OCI-M1 (cell line): ENCODE data around the gene CMTM6.
"Not testable (repeated sequence)": the region's sequence is repeated elsewhere in the genome, so short reads cannot be mapped to it uniquely, and the experiment has no call there.

Experiments
- DNase-seq: peaks from one replicate; lab custom pipeline; 2025; lab: John Stamatoyannopoulos, UW

Gene CMTM6, protein sequence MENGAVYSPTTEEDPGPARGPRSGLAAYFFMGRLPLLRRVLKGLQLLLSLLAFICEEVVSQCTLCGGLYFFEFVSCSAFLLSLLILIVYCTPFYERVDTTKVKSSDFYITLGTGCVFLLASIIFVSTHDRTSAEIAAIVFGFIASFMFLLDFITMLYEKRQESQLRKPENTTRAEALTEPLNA

DNA sequence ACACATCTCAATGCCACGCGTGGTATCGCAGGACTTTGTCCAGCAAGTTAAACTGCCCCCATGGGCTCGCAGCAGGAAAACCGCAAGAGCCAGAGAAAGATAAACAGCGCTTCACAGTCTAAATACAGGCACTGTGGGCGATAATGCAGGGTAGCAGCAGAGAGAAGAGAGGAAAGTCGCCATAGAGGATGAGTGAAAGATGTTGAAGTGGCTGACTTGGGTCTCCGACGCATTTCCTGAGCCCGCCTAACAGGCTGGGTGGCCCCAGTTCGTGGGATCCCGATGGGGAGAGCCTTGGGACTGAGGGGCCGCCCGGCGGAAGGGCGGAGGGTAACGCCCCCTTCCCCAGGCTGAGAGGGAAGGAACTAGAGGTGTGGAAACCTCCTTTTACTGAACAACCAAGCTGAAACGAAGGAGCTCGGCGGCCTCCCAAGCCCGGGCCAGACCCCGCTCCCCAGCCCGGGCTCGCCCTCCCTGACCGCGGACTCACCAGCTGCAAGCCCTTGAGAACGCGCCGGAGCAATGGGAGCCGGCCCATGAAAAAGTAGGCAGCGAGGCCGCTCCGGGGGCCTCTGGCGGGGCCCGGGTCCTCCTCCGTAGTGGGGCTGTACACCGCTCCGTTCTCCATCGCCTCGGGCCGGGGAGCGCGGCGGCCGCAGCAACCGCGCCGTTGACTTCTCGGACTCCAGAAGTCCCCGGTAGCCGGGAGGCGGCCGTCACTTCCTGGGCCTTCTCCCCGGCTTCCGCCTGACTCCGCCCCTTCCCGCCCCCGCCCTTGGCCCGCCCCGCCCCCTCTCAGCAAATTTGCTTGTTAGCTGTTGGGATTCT lies at the start of gene CMTM6:
Gene CMTM6 (minus strand): TSS at position 735 of the 828 bp plus-strand sequence. CDS start 107 bp downstream, at position 628.
- peak; percentile 90 for DNase-seq

- no peak for DNase-seq
Measured at GRCh38 chr3:32552013-32552412, 49.4 kb upstream of the CMTM6 start.

GRCh38 chr3:32551496-32551895 lies 48.8 kb upstream of the CMTM6 start:
- DNase-seq = peak; percentile 46

DNA sequence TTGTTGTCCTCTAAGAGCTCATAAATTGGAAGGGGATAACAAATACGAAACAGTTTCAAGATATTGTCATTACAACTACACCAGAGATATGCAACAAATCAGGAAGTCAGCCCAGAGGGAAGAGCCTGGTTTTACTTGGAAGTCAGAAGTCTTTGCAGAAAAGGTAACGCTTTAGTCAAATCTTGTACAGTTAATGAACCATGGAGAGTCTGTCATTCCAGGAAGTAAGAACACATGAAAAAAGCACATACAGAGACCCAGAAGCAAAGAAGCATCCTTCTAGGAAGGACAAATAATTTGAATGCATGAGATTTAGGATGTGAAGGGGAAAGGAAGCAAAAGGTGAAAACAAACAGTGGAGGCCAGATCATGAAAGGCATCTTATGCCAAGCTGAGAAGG lies 48.4 kb upstream of the CMTM6 start:
- DNase-seq = peak; percentile 46

DNA sequence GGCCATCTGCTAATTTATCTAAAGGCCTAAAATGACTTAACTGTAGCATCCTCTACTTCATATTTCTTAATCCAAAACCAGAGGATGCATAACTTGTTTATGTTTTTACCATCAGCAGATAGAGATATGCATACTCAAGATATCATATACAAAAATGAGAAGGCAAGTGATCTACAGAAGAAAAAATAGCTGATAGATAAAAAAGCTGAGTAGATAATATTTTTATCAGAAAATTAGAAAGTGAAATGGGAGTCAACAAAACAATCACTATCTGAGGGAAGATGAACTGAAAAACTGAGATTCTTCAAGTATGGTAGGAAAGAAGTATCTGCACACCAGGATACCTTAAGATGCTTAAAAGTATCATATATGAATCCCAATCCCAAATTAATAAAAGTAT lies 42.7 kb upstream of the CMTM6 start:
- DNase-seq = no peak

DNA sequence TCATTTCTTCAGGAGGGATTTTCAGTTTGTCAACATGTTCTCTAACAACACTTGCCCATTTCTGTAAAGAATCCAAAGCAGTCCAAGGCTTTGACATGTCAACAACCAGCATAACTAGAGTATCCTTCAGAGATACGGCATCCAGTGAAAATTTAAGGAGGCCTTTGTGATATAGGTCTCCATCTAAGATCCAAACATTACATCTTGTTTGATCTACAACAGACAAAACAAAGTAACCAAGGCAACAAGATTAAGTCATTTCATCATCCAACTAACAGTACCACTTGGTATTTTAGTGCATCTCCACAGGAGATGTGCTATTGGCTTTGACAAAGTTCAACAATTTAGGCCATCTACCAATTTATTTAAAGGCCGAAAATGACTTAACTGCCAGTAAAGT lies 42.2 kb upstream of the CMTM6 start:
- no peak for DNase-seq

DNA sequence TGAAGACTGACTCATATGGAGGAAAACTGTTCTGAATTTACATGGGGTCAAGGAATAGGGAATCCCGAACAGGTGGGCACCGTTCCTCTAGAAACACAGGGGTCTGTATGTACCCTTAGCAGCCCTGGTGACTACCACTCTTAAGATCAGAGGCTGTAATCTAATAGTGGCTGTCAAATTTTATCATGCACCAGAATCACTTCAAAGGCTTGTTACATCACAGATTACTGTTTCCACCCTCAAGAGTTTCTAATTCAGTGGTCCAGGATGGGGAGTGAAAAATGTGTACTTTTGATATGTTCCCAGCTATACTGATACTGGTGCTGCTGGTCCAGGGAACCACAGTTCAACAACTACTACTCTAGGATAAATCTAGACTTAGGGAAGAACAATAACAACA lies 40.2 kb upstream of the CMTM6 start:
- DNase-seq = no peak

DNA sequence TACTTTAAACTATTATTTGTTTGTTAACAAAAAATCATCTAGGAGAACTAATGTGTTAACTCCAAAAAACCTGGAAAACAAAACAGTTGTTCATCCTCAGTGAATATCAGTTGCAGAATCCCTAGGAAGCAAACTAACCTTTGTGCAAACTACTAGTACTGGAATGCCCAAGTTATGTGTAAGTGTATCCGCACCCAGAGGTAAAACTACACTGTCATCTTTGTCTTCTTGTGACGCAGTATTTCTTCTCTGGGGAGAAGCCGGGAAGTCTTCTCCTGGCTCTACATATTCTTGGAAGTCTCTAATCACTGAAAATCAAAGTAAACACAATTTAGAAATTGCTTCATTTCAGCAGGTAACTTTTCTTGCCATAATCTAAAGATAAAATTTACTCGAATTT lies 38.2 kb upstream of the CMTM6 start:
- DNase-seq = no peak

DNA sequence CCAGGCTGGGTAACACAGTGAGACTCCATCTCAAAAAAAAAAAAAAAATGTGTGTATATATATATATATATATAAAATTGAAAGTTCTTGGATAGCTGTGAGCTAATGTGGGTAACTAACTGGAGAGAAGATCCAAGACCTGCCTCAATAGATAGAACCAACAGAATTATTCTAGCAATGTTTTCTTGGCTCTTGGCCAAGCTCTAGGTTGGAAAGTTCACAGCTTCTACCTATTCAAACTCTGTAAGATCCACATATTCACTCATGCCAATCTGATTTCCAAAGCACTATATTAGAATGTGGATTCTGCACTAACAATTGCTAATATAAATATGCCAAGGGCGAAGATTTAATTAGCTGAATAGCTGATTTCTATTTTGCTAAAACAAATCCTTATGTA lies 29.8 kb upstream of the CMTM6 start:
- no peak for DNase-seq

GRCh38 chr3:32531010-32531647 lies 28.5 kb upstream of the CMTM6 start:
- peak; percentile 43 for DNase-seq

- no peak for DNase-seq
Measured at GRCh38 chr3:32525720-32526119, 23.1 kb upstream of the CMTM6 start.

DNA sequence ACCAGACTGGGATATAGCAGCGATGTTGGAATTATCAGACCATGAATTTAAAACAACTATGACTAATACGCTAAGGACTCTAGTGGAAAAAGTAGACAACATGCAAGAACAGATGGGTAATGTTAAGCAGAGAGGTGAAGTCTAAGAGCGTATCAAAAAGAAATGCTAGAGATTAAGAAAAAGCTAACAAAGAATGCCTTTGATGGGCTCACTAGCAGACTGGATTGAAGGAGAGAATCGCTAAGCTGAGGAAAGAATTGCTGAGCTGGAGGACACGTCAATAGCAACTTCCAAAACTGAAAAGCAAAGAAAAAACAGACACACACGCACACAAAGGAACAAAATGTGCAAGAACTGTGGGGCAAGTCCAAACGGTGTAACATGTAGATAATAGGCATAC lies 20.0 kb upstream of the CMTM6 start:
- DNase-seq = no peak

DNA sequence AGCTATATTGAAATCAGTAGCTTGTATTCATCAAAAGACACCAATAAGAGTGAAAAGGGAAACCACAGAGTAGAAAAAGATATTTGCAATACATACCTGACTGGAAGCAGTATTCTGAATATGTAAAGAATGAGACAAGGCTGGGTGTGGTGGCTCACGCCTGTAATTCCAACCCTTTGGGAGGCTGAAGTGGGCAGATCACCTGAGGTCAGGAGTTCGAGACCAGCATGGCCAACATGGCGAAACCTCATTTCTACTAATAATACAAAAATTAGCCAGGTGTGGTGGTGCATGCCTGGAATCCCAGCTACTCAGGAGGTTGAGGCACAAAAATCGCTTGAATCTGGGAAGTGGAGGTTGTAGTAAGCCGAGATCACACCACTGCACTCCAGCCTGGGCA lies 16.3 kb upstream of the CMTM6 start:
- DNase-seq = not testable (repeated sequence)

DNA sequence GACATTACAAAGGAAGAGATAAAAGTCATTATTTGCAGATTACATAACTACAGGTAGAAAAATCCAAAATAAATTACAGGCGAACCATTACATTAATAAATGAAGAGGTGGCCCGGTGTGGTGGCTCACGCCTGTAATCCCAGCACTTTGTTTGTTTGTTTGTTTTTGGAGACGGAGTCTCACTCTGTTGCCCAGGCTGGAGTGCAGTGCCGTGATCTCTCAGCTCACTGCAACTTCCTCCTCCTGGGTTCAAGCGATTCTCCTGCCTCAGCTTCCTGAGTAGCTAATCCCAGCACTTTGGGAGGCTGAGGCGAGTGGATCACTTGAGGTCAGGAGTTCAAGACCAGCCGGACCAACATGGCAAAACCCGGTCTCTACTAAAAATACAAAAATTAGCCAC lies 14.1 kb upstream of the CMTM6 start:
- not testable (repeated sequence) for DNase-seq

- DNase-seq = no peak
Measured at GRCh38 chr3:32511005-32511404, 8.4 kb upstream of the CMTM6 start.

- DNase-seq = peak; percentile 88
Measured at GRCh38 chr3:32510075-32510724, 7.5 kb upstream of the CMTM6 start.

DNA sequence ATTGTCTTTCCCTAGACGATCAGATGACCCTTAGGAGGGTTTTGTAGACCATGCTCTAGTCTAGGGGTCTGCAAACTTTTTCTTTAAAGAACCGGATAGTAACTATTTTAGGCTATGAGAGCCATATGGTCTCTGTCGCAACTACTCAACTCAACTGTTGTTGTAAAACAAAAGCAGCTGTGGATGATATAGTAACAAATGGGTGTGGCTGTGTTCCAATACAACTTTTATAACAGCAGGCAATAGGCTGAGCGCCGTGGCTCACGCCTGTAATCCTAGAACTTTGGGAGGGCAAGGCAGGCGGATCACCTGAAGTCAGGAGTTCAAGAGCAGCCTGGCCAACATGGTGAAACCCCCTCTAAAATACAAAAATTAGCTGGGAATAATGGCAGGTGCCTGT lies 6.1 kb upstream of the CMTM6 start:
- DNase-seq = no peak

DNA sequence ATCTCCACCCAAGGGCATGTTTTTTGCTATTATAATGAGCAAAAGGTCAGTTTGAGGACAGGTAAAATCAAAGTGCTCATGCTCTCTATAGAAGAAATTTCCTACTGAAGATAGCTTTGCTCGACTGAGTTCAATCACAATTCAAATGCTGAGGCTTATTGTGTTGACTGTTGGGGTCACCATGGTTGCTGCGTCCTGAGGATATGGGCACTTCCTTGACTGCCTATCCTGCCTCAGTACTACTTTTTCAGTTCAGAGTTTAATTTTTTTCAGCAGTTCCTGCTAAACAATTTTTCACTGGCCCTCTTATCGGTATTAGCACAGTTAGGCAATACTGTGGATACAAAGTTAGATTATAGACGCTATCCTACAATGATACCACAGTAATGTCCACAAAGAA lies 3.8 kb upstream of the CMTM6 start:
- DNase-seq = no peak

GRCh38 chr3:32502946-32503286 lies 264 bp upstream of the CMTM6 start:
- DNase-seq = no peak

DNA sequence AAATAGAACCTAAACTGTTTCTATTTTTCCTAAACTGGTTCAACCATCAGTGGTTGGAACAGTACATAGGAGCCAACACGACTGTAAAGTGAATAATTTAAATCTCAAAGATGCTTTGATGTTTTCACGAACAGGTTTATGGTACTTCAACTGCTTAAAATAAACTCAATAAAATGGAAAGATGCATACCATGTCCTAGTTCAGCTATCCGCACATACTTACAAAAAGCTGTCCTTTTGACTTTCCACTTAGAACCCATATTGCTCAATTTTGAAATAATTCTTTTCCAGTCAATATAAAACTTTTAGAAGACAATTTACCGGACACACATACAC lies 902 bp downstream of the CMTM6 start:
- DNase-seq = no peak

DNA sequence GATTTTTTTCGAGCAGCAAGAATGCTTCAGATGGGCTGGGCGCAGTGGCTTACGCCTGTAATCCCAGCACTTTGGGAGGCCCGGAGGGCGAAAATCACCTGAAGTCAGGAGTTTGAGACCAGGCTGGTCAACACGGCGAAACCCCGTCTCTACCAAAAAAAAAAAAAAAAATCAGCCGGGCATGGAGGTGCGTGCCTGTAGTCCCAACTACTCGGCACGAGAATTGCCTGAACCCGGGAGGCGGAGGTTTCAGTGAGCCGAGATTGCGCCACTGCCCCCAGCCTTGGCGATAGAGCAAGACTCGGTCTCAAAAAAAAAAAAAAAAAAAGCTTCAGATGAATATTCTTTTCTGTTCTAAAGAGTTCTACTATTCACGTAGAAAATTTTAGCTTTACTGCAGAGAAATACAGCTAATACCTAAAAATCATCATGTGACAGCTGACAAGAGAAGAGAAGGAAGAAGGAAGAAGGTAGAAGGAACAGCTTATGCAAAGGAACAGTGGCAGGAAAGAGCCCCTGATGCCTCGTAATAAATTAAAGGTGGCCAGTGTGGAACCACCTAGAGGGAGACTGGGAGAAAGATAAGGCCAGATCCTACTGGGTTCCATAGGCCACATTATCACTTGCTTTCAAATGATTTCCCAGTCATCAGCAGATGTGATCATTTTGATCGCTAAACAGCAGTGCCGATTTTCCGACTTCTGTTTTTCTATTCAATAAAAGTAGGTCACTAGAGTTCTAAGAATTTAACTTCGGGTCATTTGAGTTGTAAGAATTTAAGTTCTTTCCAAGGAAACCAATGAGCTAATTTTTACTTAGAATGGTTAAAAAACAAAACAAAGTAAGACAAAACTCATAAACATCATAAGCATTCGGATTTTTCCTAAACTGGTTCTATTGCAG lies 1.5 kb downstream of the CMTM6 start:
- DNase-seq = peak; percentile 65

DNA sequence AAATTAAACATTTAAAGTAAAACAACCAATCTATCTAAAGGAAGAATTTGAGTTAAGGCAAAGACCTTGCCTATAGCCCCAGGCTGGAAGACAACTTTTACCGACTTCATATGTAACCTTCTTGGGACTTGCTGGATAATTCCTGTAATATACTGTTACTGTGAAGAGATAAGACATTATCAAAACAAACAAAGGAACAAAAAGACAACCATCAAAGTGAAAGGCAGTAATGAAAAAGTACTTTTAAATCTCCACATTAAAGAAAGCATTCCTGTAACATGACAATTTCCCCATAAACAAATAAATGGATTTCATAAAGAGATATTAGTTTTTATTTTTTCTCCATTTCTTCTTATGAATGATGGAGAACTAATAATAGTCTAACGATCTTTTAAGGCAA lies 2.4 kb downstream of the CMTM6 start:
- peak; percentile 24 for DNase-seq
